Right lobe of liver (tissue), 4 donors: Measurements from ENCODE around the gene BROX.

Experiments
- POLR2A ChIP-seq: fragments of 450-650 bp; IDR thresholded peaks from one replicate; pipeline ENCODE4 v1.6.1; 2017; ENCODE audit warnings: antibody characterized with exemption, mild to moderate bottlenecking
- TF ChIP-seq, protein P1 (sequence below), 4 donors: fragments of 200-600 bp in 3 of 4; fragments of 450-650 bp in 1 of 4; IDR thresholded peaks; one replicate each; pipeline versions ENCODE4 v1.5.1 to v1.8.0; 2016 to 2022; ENCODE audit warnings: antibody characterized with exemption in 4 of 4, mild to moderate bottlenecking in 2 of 4
- donor health status: DM: no; HTN: no; CAD: no.
- donor health status: DM: no; HTN: no; CAD: no.
- donor health status: DM: no; HTN: yes; CAD: no.

GRCh38 chr1:222768592-222768991, 56.2 kb downstream of the BROX start:
- TF ChIP-seq, protein P1, sequence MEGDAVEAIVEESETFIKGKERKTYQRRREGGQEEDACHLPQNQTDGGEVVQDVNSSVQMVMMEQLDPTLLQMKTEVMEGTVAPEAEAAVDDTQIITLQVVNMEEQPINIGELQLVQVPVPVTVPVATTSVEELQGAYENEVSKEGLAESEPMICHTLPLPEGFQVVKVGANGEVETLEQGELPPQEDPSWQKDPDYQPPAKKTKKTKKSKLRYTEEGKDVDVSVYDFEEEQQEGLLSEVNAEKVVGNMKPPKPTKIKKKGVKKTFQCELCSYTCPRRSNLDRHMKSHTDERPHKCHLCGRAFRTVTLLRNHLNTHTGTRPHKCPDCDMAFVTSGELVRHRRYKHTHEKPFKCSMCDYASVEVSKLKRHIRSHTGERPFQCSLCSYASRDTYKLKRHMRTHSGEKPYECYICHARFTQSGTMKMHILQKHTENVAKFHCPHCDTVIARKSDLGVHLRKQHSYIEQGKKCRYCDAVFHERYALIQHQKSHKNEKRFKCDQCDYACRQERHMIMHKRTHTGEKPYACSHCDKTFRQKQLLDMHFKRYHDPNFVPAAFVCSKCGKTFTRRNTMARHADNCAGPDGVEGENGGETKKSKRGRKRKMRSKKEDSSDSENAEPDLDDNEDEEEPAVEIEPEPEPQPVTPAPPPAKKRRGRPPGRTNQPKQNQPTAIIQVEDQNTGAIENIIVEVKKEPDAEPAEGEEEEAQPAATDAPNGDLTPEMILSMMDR (IDR thresholded peaks at IDR 0.05): no peak
- TF ChIP-seq POLR2A: no peak
